Measurements from ENCODE around the gene IL20. TPM values are rescaled to one million over a fixed set of nuclear protein-coding genes. Genes with fewer than 3 reads are reported as not detected.

The IL20 gene
- polyA plus RNA-seq (2011; rRNA removed) (0.05 and 0.13 TPM in 2 replicates), polyA plus RNA-seq (2017; fragmentation: RNase III; extraction: RNeasy Plus Mini Kit Qiagen cat#74134 plus additional on column Dnase treatment) (not detected in 3 replicates), polyA minus RNA-seq (2011; rRNA and poly(A)+ RNA removed) (not detected in 2 replicates)
- polyA plus RNA-seq (2012; cell fraction: cytosol; rRNA removed), result 0.04 TPM in 1 of 2 replicates, not detected in the other
- polyA plus RNA-seq (2012; cell fraction: nucleus; rRNA removed), result not detected in 2 replicates

GRCh38 chr1:206864939-206865671, at the start of gene IL20:
IL20 (plus strand) TSS chr1:206865623; CDS start chr1:206865853, 230 bp downstream.
- H3K9me3 ChIP-seq, result no peaks in the 10 kb centered on the region
- ChIA-PET CTCF (interaction anchor here (0.7 to 3.5 kb wide), 15 partner anchors 9 to 635 kb away, joined by 3 to 17 read pairs (median 3); no protein-coding TSS in a partner anchor), POLR2A (no interaction called here)

GRCh38 chr1:206816390-206817287, 48.8 kb upstream of the IL20 start:
- DNase-seq (ENCODE audit: low read depth in 1 of 2, low spot score in 1 of 2) (no peak), FAIRE-seq (peak; percentile 7), ATAC-seq (no peak)
- WGBS (ENCODE audit: missing lambda C conversion rate), result 59% methylated on average over 4 of the region's 4 CpGs
- Histone ChIP-seq H3K4me2 (no peak overlapping the region), H3K4me3 (no peak overlapping the region), H3K4me1 (no peaks in the 10 kb centered on the region), H3K9me3 (peaks cover 10% of the 10 kb centered on the region; the same call in 1 of the 3 replicates), H3K27ac (no peak overlapping the region)
- TF ChIP-seq EHF (CRISPR knock-in tag; IDR thresholded peaks at IDR 0.05) (no peak), RNF2 (IDR thresholded peaks at IDR 0.05; ENCODE audit: borderline replicate concordance, low read depth) (no peak), SMC3 (IDR thresholded peaks at IDR 0.05) (no peak), PBX3 (IDR thresholded peaks at IDR 0.05) (no peak), RCOR1 (IDR thresholded peaks at IDR 0.05; ENCODE audit: low read depth, low read length) (no peak), MYC (IDR thresholded peaks at IDR 0.05; ENCODE audit: borderline replicate concordance, low read length) (no peak), JUN (IDR thresholded peaks at IDR 0.05) (no peak), CHD4 (IDR thresholded peaks at IDR 0.05; ENCODE audit: borderline replicate concordance) (no peak), RARB (CRISPR knock-in tag; IDR thresholded peaks at IDR 0.05) (no peak)
- CTCF ChIA-PET, result interaction anchor here (0.6 to 1.5 kb wide), 5 partner anchors 7 to 166 kb away, joined by 3 read pairs; no protein-coding TSS in a partner anchor
- POLR2A ChIA-PET, result no interaction called here

More at GRCh38 chr1:206864939-206865671, at the start of gene IL20:
- peak; percentile 69 for TF ChIP-seq CTCF (IDR thresholded peaks at IDR 0.05)
- TF ChIP-seq SMC3 (IDR thresholded peaks at IDR 0.05), result peak; percentile 66
- TF ChIP-seq RAD21 (conservative IDR thresholded peaks at IDR 0.05 in 1 of 2, IDR thresholded peaks at IDR 0.05 in 1 of 2), result peak; percentile 58 to 61
- no peak for TF ChIP-seq ZC3H11A (IDR thresholded peaks at IDR 0.05)
- WGBS (ENCODE audit: missing lambda C conversion rate), result 51% methylated on average over 19 of the region's 19 CpGs
- FAIRE-seq (peak; percentile 46), ATAC-seq (peak in 1 of 2 experiments; percentile 88; a peak in 3 of 6 replicates), DNase-seq (ENCODE audit: low read depth in 1 of 2, low spot score in 1 of 2) (peak; percentile 40 to 76)
- H3K4me3 ChIP-seq, result no peak within 1 kb of the TSS
- H3K4me2 ChIP-seq, result peak within 1 kb of the TSS; percentile 10; the same call in 1 of the 3 replicates
- H3K27ac ChIP-seq, result no peak within 1 kb of the TSS
- peaks cover 7% of the 10 kb centered on the region; the same call in 1 of the 3 replicates for H3K4me1 ChIP-seq

GRCh38 chr1:206821493-206821892, 43.9 kb upstream of the IL20 start:
- ChIA-PET CTCF (interaction anchor here (0.9 to 2.2 kb wide), 7 partner anchors 10 to 114 kb away, joined by 3 to 6 read pairs (median 3); no protein-coding TSS in a partner anchor), POLR2A (no interaction called here)
- TF ChIP-seq MAFK (IDR thresholded peaks at IDR 0.05; ENCODE audit: partially characterized antibody), result no peak
- no peak for TF ChIP-seq SMC3 (IDR thresholded peaks at IDR 0.05)
- no peak for TF ChIP-seq RAD21 (conservative IDR thresholded peaks at IDR 0.05 in 1 of 2, IDR thresholded peaks at IDR 0.05 in 1 of 2)
- TF ChIP-seq JUN (IDR thresholded peaks at IDR 0.05), result no peak
- TF ChIP-seq CBX2 (IDR thresholded peaks at IDR 0.05; ENCODE audit: borderline replicate concordance, low read depth), result no peak
- TF ChIP-seq RNF2 (IDR thresholded peaks at IDR 0.05; ENCODE audit: borderline replicate concordance, low read depth), result no peak
- no peak for TF ChIP-seq MAZ (IDR thresholded peaks at IDR 0.05; ENCODE audit: borderline replicate concordance, low read depth, low read length)
- no peak for TF ChIP-seq FOSB (CRISPR knock-in tag; IDR thresholded peaks at IDR 0.05)
- TF ChIP-seq HEYL (CRISPR knock-in tag; IDR thresholded peaks at IDR 0.05), result no peak
- no peak for TF ChIP-seq NR3C1 (IDR thresholded peaks at IDR 0.05)
- TF ChIP-seq GATA3 (IDR thresholded peaks at IDR 0.05; ENCODE audit: borderline replicate concordance), result no peak
- TF ChIP-seq ATOH8 (CRISPR knock-in tag; IDR thresholded peaks at IDR 0.05; ENCODE audit: low read depth), result no peak
- no peak for TF ChIP-seq MAX (IDR thresholded peaks at IDR 0.05)
- no peak for TF ChIP-seq HOXB13 (CRISPR knock-in tag; IDR thresholded peaks at IDR 0.05; ENCODE audit: low read depth)
- no peak for TF ChIP-seq HOXB5 (CRISPR knock-in tag; IDR thresholded peaks at IDR 0.05)
- TF ChIP-seq ZSCAN20 (CRISPR knock-in tag; IDR thresholded peaks at IDR 0.05), result no peak
- no peak for DNase-seq (ENCODE audit: low read depth in 1 of 2, low spot score in 1 of 2)
- Histone ChIP-seq H3K27ac (no peak overlapping the region), H3K4me3 (no peak overlapping the region), H3K4me2 (no peak overlapping the region), H3K4me1 (no peaks in the 10 kb centered on the region), H3K9me3 (no peaks in the 10 kb centered on the region)
- WGBS (ENCODE audit: missing lambda C conversion rate), result 51% methylated on average over 4 of the region's 4 CpGs
- no peak for ATAC-seq
- FAIRE-seq, result no peak
